NT2/D1 (cell line): ENCODE data around the gene KATNB1.

Experiments
- SUZ12 ChIP-seq: IDR thresholded peaks from 2 replicates; pipeline ENCODE4 v1.6.1; 2011; ENCODE audit not compliant: insufficient read length, insufficient read depth; ENCODE audit errors: extremely low read depth
- YY1 ChIP-seq: IDR thresholded peaks from 2 replicates; pipeline ENCODE4 v1.6.1; 2011; ENCODE audit not compliant: insufficient read length, insufficient read depth
- ZNF274 ChIP-seq: IDR thresholded peaks from 2 replicates; pipeline ENCODE4 v1.6.1; 2011; ENCODE audit warnings: mild to moderate bottlenecking, low read depth, low read length

DNA sequence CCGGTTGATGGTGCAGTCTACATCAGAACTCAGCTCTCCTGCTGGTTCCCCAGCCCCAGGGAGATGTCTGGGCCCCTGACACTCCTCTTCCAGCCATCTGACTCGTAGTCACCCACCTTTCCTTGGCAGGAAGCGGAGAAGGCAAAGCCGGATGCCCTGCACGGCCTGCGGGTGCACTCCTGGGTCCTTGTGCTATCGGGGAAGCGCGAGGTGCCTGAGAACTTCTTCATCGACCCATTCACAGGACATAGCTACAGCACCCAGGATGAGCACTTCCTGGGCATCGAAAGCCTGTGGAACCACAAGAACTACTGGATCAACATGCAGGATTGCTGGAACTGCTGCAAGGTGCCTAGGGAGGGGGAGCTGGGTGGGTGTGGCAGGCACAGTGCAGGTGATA lies 28.2 kb upstream of the KATNB1 start:
- TF ChIP-seq YY1 (no peak), SUZ12 (no peak), ZNF274 (no peak)
